ENCODE results near the gene CACNA1H. TPM values are rescaled to one million over a fixed set of nuclear protein-coding genes. Genes with fewer than 3 reads are reported as not detected.
A peak's percentile ranks its signal among the peaks of the same experiment; 100 is the strongest.

Gene CACNA1H
- under 1 TPM; 0.86 to 0.98 TPM for total RNA-seq

GRCh38 chr16:1152651-1153259 is at the start of gene CACNA1H:
TSS of gene CACNA1H (plus strand) at chr16:1153106. CDS start at chr16:1153738, 632 bp downstream.
- Mint-ChIP-seq H3K36me3 (ENCODE audit: low read depth) (no peaks in the 10 kb centered on the region), H3K4me3 (peak within 1 kb of the TSS; percentile 41), H3K27me3 (peaks cover 7% of the 10 kb centered on the region), H3K9me3 (ENCODE audit: low read depth) (no peaks in the 10 kb centered on the region), H3K27ac (no peak within 1 kb of the TSS), H3K4me1 (peaks cover 2% of the 10 kb centered on the region)
- CTCF ChIA-PET: no interaction called here
- ATAC-seq (peak; percentile 68), DNase-seq (peak; percentile 82)
- POLR2A ChIA-PET: no interaction called here
- intact Hi-C loops (cut with DNase I, micrococcal nuclease): loop anchor here in 1 of 2 experiments (1.0 to 5.0 kb wide), 3 partner anchors 156 to 455 kb away; partner anchors contain the start of gene UBE2I

DNA sequence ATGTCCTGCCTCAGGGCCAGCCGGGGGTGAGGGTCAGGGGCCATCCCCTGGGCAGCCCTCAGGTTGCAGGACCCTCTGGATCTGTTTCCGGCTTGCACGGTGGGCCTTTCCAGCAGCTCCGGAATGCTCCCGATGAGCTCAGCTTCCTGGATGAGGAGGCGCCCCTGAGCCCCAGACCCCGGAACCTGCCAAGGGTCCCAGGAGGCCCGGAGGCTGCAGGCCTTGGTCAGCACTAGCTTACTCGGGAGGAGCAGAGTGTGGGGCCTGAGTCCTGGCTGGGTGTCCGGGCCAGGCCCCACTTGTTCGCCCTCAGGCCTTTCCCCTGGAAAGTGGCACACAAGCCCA is 49.3 kb upstream of the CACNA1H start:
- ChIA-PET CTCF (interaction anchor here (0.7 to 1.6 kb wide), 4 partner anchors 46 to 289 kb away, joined by 3 to 5 read pairs (median 4); no protein-coding TSS in a partner anchor), POLR2A (interaction anchor here (0.6 kb wide), 1 partner anchor 766 kb away, joined by 4 read pairs; no protein-coding TSS in a partner anchor)
- no peak overlapping the region for H3K27ac Mint-ChIP-seq
- DNase-seq (no peak), ATAC-seq (no peak)
- H3K27me3 Mint-ChIP-seq: peaks cover 9% of the 10 kb centered on the region
- no peaks in the 10 kb centered on the region for H3K9me3 Mint-ChIP-seq (ENCODE audit: low read depth)
- H3K36me3 Mint-ChIP-seq (ENCODE audit: low read depth): no peaks in the 10 kb centered on the region
- intact Hi-C loops (cut with DNase I, micrococcal nuclease): loop anchor here (1.0 to 2.0 kb wide), 4 partner anchors 46 to 391 kb away; no protein-coding TSS in a partner anchor
- no peak overlapping the region for H3K4me3 Mint-ChIP-seq
- H3K4me1 Mint-ChIP-seq: no peaks in the 10 kb centered on the region

DNA sequence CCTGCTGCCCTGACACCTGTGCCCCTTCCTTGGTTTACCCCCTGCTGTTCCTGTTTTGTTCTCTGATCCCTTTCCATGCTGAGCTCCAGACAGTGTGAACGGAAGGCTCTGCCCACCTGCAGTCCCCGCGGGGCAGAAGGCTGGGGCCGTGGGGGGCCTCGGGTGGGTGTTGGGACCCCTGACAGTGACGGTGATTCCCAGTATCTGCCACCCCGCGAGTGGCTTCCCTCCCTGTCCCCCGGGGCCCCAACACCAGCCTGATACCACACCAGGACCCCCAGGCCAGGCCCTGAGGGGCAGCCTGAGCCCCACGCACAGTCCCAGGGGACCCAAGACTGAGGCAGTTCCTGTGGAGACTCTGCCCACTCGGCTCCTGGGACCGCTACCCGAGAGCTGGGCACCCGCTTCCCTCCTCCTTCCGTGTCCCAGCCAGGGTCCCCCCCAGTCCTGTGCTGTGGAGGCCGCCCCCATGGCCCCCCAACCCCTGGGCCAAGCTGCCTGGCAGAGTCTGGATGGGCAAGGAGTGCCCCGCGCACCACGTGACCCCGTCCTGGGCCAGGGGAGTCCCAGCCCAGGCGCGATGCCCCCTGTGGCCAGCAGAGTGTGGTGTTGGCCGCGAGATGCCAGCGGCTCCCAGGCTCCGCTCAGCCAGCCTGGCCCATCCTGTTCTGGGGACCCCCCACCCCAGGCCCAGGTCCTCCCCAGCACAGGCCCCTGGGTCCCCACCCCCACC is 46.9 kb upstream of the CACNA1H start:
- Mint-ChIP-seq H3K27me3 (peaks cover 10% of the 10 kb centered on the region), H3K36me3 (ENCODE audit: low read depth) (no peaks in the 10 kb centered on the region), H3K27ac (no peak overlapping the region), H3K4me3 (no peak overlapping the region), H3K4me1 (no peaks in the 10 kb centered on the region), H3K9me3 (ENCODE audit: low read depth) (no peaks in the 10 kb centered on the region)
- CTCF ChIA-PET: interaction anchor here (0.6 to 0.7 kb wide), 2 partner anchors 139 to 979 kb away, joined by 3 to 4 read pairs; no protein-coding TSS in a partner anchor
- peak; percentile 74 for DNase-seq
- POLR2A ChIA-PET: no interaction called here
- peak; percentile 82 for ATAC-seq
- intact Hi-C loops (cut with DNase I, micrococcal nuclease): loop anchor here (1.0 to 2.0 kb wide), 2 partner anchors 88 to 89 kb away; no protein-coding TSS in a partner anchor

GRCh38 chr16:1106659-1107058 is 46.2 kb upstream of the CACNA1H start:
- H3K27ac Mint-ChIP-seq: no peak overlapping the region
- no peaks in the 10 kb centered on the region for H3K9me3 Mint-ChIP-seq (ENCODE audit: low read depth)
- intact Hi-C loops (cut with DNase I, micrococcal nuclease): loop anchor here (1.0 to 2.0 kb wide), 2 partner anchors 88 kb away; no protein-coding TSS in a partner anchor
- DNase-seq (no peak), ATAC-seq (no peak)
- H3K4me1 Mint-ChIP-seq: no peaks in the 10 kb centered on the region
- peaks cover 10% of the 10 kb centered on the region for H3K27me3 Mint-ChIP-seq
- H3K36me3 Mint-ChIP-seq (ENCODE audit: low read depth): no peaks in the 10 kb centered on the region
- no peak overlapping the region for H3K4me3 Mint-ChIP-seq
- ChIA-PET CTCF (interaction anchor here (0.6 to 0.7 kb wide), 2 partner anchors 63 to 979 kb away, joined by 3 to 4 read pairs; no protein-coding TSS in a partner anchor), POLR2A (no interaction called here)

DNA sequence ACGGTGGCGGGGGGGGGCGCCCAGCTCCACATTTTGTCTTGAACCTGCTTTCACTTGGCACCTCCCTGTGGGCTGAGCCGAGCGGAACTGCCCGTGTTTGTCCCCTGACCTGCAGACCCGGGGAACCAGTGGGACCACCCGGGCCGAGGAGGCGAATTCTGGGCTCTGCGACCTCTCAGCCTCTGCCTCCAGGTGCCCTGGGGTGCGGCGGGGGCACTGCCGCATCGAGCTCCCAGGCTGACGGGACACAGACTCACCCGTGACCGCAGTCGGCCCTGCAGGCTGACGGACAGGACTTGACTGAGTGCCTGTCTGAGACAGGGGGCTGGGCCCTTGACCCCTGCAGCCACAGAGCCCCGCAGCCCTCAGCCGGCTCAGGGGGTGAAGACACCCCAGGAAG is 45.8 kb upstream of the CACNA1H start:
- Mint-ChIP-seq H3K9me3 (ENCODE audit: low read depth) (no peaks in the 10 kb centered on the region), H3K4me3 (no peak overlapping the region), H3K36me3 (ENCODE audit: low read depth) (no peaks in the 10 kb centered on the region), H3K27ac (no peak overlapping the region), H3K4me1 (no peaks in the 10 kb centered on the region), H3K27me3 (peaks cover 10% of the 10 kb centered on the region)
- no peak for ATAC-seq
- intact Hi-C loops (cut with DNase I, micrococcal nuclease): loop anchor here in 1 of 2 experiments (2.0 kb wide), 1 partner anchor 88 kb away; no protein-coding TSS in a partner anchor
- ChIA-PET POLR2A (no interaction called here), CTCF (interaction anchor here (0.6 kb wide), 1 partner anchor 63 kb away, joined by 3 read pairs; no protein-coding TSS in a partner anchor)
- no peak for DNase-seq

GRCh38 chr16:1107731-1108130 is 45.2 kb upstream of the CACNA1H start:
- ChIA-PET POLR2A (no interaction called here), CTCF (no interaction called here)
- no peaks in the 10 kb centered on the region for H3K9me3 Mint-ChIP-seq (ENCODE audit: low read depth)
- no peaks in the 10 kb centered on the region for H3K36me3 Mint-ChIP-seq (ENCODE audit: low read depth)
- H3K4me3 Mint-ChIP-seq: no peak overlapping the region
- intact Hi-C loops (cut with DNase I, micrococcal nuclease): loop anchor here in 1 of 2 experiments (2.0 kb wide), 1 partner anchor 87 kb away; no protein-coding TSS in a partner anchor
- peaks cover 10% of the 10 kb centered on the region for H3K27me3 Mint-ChIP-seq
- H3K4me1 Mint-ChIP-seq: no peaks in the 10 kb centered on the region
- H3K27ac Mint-ChIP-seq: no peak overlapping the region
- ATAC-seq (no peak), DNase-seq (no peak)

- H3K27ac Mint-ChIP-seq: no peak overlapping the region
- H3K9me3 Mint-ChIP-seq (ENCODE audit: low read depth): no peaks in the 10 kb centered on the region
- intact Hi-C loops (cut with DNase I, micrococcal nuclease): no loop called here
- DNase-seq: no peak
- H3K27me3 Mint-ChIP-seq: peaks cover 10% of the 10 kb centered on the region
- ATAC-seq: no peak
- ChIA-PET POLR2A (no interaction called here), CTCF (no interaction called here)
- no peak overlapping the region for H3K4me3 Mint-ChIP-seq
- H3K4me1 Mint-ChIP-seq: no peaks in the 10 kb centered on the region
- no peaks in the 10 kb centered on the region for H3K36me3 Mint-ChIP-seq (ENCODE audit: low read depth)
Measured at GRCh38 chr16:1108299-1109252, 44.3 kb upstream of the CACNA1H start.

GRCh38 chr16:1109648-1110047 is 43.3 kb upstream of the CACNA1H start:
- ATAC-seq: no peak
- POLR2A ChIA-PET: no interaction called here

GRCh38 chr16:1112506-1113184 is 40.3 kb upstream of the CACNA1H start:
- peaks cover 2% of the 10 kb centered on the region for H3K27me3 Mint-ChIP-seq
- CTCF ChIA-PET: no interaction called here
- POLR2A ChIA-PET: no interaction called here

More at GRCh38 chr16:1109648-1110047, 43.3 kb upstream of the CACNA1H start:
- no peak overlapping the region for H3K4me3 Mint-ChIP-seq
- H3K27me3 Mint-ChIP-seq: peaks cover 6% of the 10 kb centered on the region
- no peaks in the 10 kb centered on the region for H3K36me3 Mint-ChIP-seq (ENCODE audit: low read depth)
- no peak overlapping the region for H3K27ac Mint-ChIP-seq
- no peaks in the 10 kb centered on the region for H3K4me1 Mint-ChIP-seq
- DNase-seq: no peak
- CTCF ChIA-PET: no interaction called here
- intact Hi-C loops (cut with DNase I, micrococcal nuclease): no loop called here
- H3K9me3 Mint-ChIP-seq (ENCODE audit: low read depth): no peaks in the 10 kb centered on the region

DNA sequence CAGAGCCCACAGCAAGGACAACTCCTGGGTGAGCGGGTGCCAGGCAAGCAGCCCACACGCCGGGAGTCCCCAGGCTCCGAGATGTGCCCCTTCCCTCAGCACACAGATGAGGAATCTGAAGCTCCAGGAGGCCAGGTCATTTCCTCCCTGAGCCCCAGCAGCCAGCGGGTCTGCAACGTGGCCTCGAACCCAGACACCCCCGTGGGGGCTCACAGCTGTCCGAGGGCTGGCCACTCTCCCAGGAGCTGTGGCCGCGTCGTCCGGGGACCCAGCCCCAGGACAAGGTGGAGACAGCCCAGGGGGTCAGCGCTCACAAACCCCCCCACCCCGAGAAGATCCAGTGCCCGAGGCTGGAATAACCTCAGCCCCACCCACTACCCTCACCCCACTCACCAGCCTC is 39.4 kb upstream of the CACNA1H start:
- Mint-ChIP-seq H3K27me3 (peaks cover 2% of the 10 kb centered on the region), H3K36me3 (ENCODE audit: low read depth) (no peaks in the 10 kb centered on the region), H3K4me1 (no peaks in the 10 kb centered on the region), H3K27ac (no peak overlapping the region), H3K9me3 (ENCODE audit: low read depth) (no peaks in the 10 kb centered on the region), H3K4me3 (no peak overlapping the region)
- ChIA-PET POLR2A (no interaction called here), CTCF (no interaction called here)
- ATAC-seq (no peak), DNase-seq (no peak)
- intact Hi-C loops (cut with DNase I, micrococcal nuclease): no loop called here

More at GRCh38 chr16:1112506-1113184, 40.3 kb upstream of the CACNA1H start:
- Mint-ChIP-seq H3K36me3 (ENCODE audit: low read depth) (no peaks in the 10 kb centered on the region), H3K9me3 (ENCODE audit: low read depth) (no peaks in the 10 kb centered on the region), H3K27ac (no peak overlapping the region), H3K4me1 (no peaks in the 10 kb centered on the region), H3K4me3 (no peak overlapping the region)
- intact Hi-C loops (cut with DNase I, micrococcal nuclease): no loop called here
- ATAC-seq (no peak), DNase-seq (no peak)
